Right lobe of liver (tissue), 6 donors: ENCODE data around the gene ZNF761. TPM values are rescaled to one million over a fixed set of nuclear protein-coding genes. Genes with fewer than 3 reads are reported as not detected.
"Not testable (repeated sequence)": the region's sequence is repeated elsewhere in the genome, so short reads cannot be mapped to it uniquely, and the experiment has no call there.

Source experiments
- ATAC-seq, 4 donors: fragments of 200-7000 bp; cut with Tn5 transposase; one replicate each; pipeline ENCODE4 v1.9.1; 2020; ENCODE audit warnings: mild to moderate bottlenecking in 4 of 4, moderate library complexity in 4 of 4
- DNase-seq, 3 donors: peaks; one replicate each; pipeline ENCODE4 v3.0.0-alpha.2; 2020
- H3K27ac ChIP-seq, 3 donors: fragments of 200-600 bp; one replicate each; pipeline ENCODE4 v1.8.0; 2022
- H3K27me3 ChIP-seq, 2 donors: fragments of 200-600 bp; one replicate each; pipeline ENCODE4 v1.8.0; 2022
- H3K36me3 ChIP-seq, 4 donors: fragments of 200-600 bp; sonication (generic) in 1 of 4; one replicate each; pipeline versions ENCODE4 v1.5.1 to v1.8.0; 2017 to 2022; ENCODE audit warnings: control low read depth in 1 of 4
- H3K4me1 ChIP-seq, 4 donors: fragments of 200-600 bp; sonication (generic) in 1 of 4; one replicate each; pipeline versions ENCODE4 v1.5.1 to v1.8.0; 2017 to 2022; ENCODE audit warnings: control low read depth in 1 of 4
- H3K4me3 ChIP-seq, 3 donors: fragments of 200-600 bp; one replicate each; pipeline ENCODE4 v1.8.0; 2022
- H3K9me3 ChIP-seq, 4 donors: fragments of 200-600 bp; sonication (generic) in 1 of 4; one replicate each; pipeline versions ENCODE4 v1.5.1 to v1.8.0; 2017 to 2022; ENCODE audit warnings: control low read depth in 1 of 4
- CTCF ChIP-seq, 4 donors: fragments of 200-600 bp in 3 of 4; fragments of 450-650 bp in 1 of 4; IDR thresholded peaks; one replicate each; pipeline versions ENCODE4 v1.5.1 to v1.8.0; 2016 to 2022; ENCODE audit warnings: antibody characterized with exemption in 4 of 4, mild to moderate bottlenecking in 2 of 4
- POLR2A ChIP-seq: fragments of 450-650 bp; IDR thresholded peaks from one replicate; pipeline ENCODE4 v1.6.1; 2017; ENCODE audit warnings: antibody characterized with exemption, mild to moderate bottlenecking
- WGBS: methylation state at CpG from one replicate; pipeline ENCODE4 v1.1.6; 2018; ENCODE audit warnings: low coverage, low lambda C conversion rate; ENCODE audit not compliant: insufficient coverage; ENCODE audit errors: missing lambda C conversion rate; 5-methylcytosine and 5-hydroxymethylcytosine counted together
- intact Hi-C, 2 donors: fragments of 100-400 bp; cut with DNase I; formaldehyde crosslinking; loops; one replicate each; pipeline versions ENCODE4 v1.11.2 to v1.14.1; 2022
- total RNA-seq, 6 experiments: library from RNA; depleted of rRNA in 2 of 6; stranded (reverse); fragments of >200 nt in 2 of 6; fragmentation: NEBNext Ultra II Directional in 3 of 6; extraction: Animal tissue kit (Norgen Biotek cat#: 25700) in 3 of 6; gene quantifications; one replicate each; pipeline versions ENCODE4 v1.1.0 to v1.2.4, GENCODE V29; 2016 to 2023
- donor health status: DM: no; HTN: yes; CAD: no.
- donor health status: DM: no; HTN: no; CAD: no.
- donor health status: DM: no; HTN: no; CAD: no.
- donor health status: DM: no; HTN: yes; CAD: no.
- donor health status: DM: no; HTN: yes; CAD: no.

The ZNF761 gene
- total RNA-seq, 6 experiments from 2014 or later, result 2.6 to 4.2 (median 3.4) TPM

- DNase-seq (no peak), ATAC-seq (no peak)
- Histone ChIP-seq H3K9me3 (peaks cover 0 to 8% (median 0%) of the 10 kb centered on the region in 4 donors), H3K4me3 (no peak overlapping the region), H3K27ac (no peak overlapping the region), H3K4me1 (no peaks in the 10 kb centered on the region), H3K36me3 (peaks cover 0 to 2% (median 0%) of the 10 kb centered on the region in 4 donors), H3K27me3 (no peaks in the 10 kb centered on the region)
- TF ChIP-seq POLR2A (no peak), CTCF (IDR thresholded peaks at IDR 0.05) (no peak)
- WGBS, result 66% methylated on average over 6 of the region's 8 CpGs
- intact Hi-C loops, result no loop called here
Observed at GRCh38 chr19:53485046-53486004, 53.5 kb downstream of the ZNF761 start.

GRCh38 chr19:53492153-53492552 lies 60.4 kb downstream of the ZNF761 start:
- ATAC-seq (no peak), DNase-seq (no peak)
- Histone ChIP-seq H3K27me3 (no peaks in the 10 kb centered on the region), H3K36me3 (peaks cover 0 to 10% (median 6%) of the 10 kb centered on the region in 4 donors), H3K4me3 (no peak overlapping the region), H3K27ac (no peak overlapping the region), H3K4me1 (no peaks in the 10 kb centered on the region), H3K9me3 (peaks cover 0 to 33% (median 0%) of the 10 kb centered on the region in 4 donors)
- intact Hi-C loops, result no loop called here
- 90% methylated on average over 5 of the region's 5 CpGs for WGBS
- TF ChIP-seq POLR2A, result no peak
- TF ChIP-seq CTCF (IDR thresholded peaks at IDR 0.05), result no peak

- H3K27me3 ChIP-seq, H3K4me1 ChIP-seq, DNase-seq, H3K27ac ChIP-seq, H3K4me3 ChIP-seq, intact Hi-C loops, H3K36me3 ChIP-seq: not testable (repeated sequence)
- 25% methylated on average over 9 of the region's 11 CpGs for WGBS
- H3K9me3 ChIP-seq, result peaks cover 0 to 13% (median 0%) of the 10 kb centered on the region in 4 donors
- ATAC-seq, result peak in 2 of 4 donors; percentile 42 to 56
Observed at GRCh38 chr19:53497311-53498023, 65.7 kb downstream of the ZNF761 start.

- WGBS, result 28% methylated on average over 3 of the region's 4 CpGs
- H3K9me3 ChIP-seq, H3K27me3 ChIP-seq, H3K4me3 ChIP-seq, intact Hi-C loops, H3K36me3 ChIP-seq, H3K27ac ChIP-seq, H3K4me1 ChIP-seq, ATAC-seq, DNase-seq: not testable (repeated sequence)
Observed at GRCh38 chr19:53498024-53498395, 66.2 kb downstream of the ZNF761 start.

- H3K4me3 ChIP-seq, ATAC-seq, DNase-seq, H3K4me1 ChIP-seq, H3K36me3 ChIP-seq, intact Hi-C loops, H3K27me3 ChIP-seq, H3K27ac ChIP-seq, H3K9me3 ChIP-seq: not testable (repeated sequence)
- 26% methylated on average over 7 of the region's 7 CpGs for WGBS
Observed at GRCh38 chr19:53503151-53503550, 71.4 kb downstream of the ZNF761 start.

GRCh38 chr19:53503671-53504364 lies 72.0 kb downstream of the ZNF761 start:
- WGBS, result 0% methylated on average over 1 of the region's 14 CpGs
- H3K27me3 ChIP-seq, intact Hi-C loops, H3K36me3 ChIP-seq, H3K27ac ChIP-seq, H3K4me1 ChIP-seq, DNase-seq, H3K4me3 ChIP-seq, H3K9me3 ChIP-seq: not testable (repeated sequence)
- peak; percentile 66 to 84 (median 78) for ATAC-seq

- H3K4me3 ChIP-seq, H3K27me3 ChIP-seq, H3K36me3 ChIP-seq, H3K4me1 ChIP-seq, DNase-seq, H3K9me3 ChIP-seq, intact Hi-C loops: not testable (repeated sequence)
- ATAC-seq, result peak; percentile 59 to 87 (median 78)
- peak overlapping the region in 1 of 3 donors; percentile 30 for H3K27ac ChIP-seq
- WGBS, result 18% methylated on average over 13 of the region's 13 CpGs
Observed at GRCh38 chr19:53504365-53504703, 72.5 kb downstream of the ZNF761 start.
